Transverse colon (tissue), 3 donors: Measurements from ENCODE around the gene CYP2E1.

Source experiments
- CTCF ChIP-seq, 5 experiments: fragments of 200-600 bp in 3 of 5; fragments of 450-650 bp in 2 of 5; sonication (generic) in 3 of 5; IDR thresholded peaks; 1 replicate in 2 of 5; 2 replicates in 3 of 5; pipeline ENCODE4 v1.5.1; 2016 to 2017; ENCODE audit warnings: antibody characterized with exemption in 5 of 5, inconsistent platforms in 3 of 5, mild to moderate bottlenecking in 2 of 5, moderate library complexity in 1 of 5
- EP300 ChIP-seq: sonication (generic); formaldehyde crosslinking; IDR thresholded peaks from one replicate; pipeline ENCODE4 v1.6.1; 2017; ENCODE audit warnings: antibody characterized with exemption, low read depth

GRCh38 chr10:133526957-133527588, at the start of gene CYP2E1:
- TF ChIP-seq CTCF (IDR thresholded peaks at IDR 0.05) (no peak), EP300 (no peak)
